OCI-LY1 (cell line): ENCODE results near the gene ALDH16A1.

Experiments
- H2AFZ ChIP-seq: fragments of 200-600 bp; sonication (generic), shearing (Covaris generic); 2 replicates; pipeline ENCODE4 v1.6.0; 2014; ENCODE audit warnings: antibody characterized with exemption, mild to moderate bottlenecking, low read length
- H3F3A ChIP-seq: fragments of 200-600 bp; sonication (generic), shearing (Covaris generic); 2 replicates; pipeline ENCODE4 v1.6.0; 2014; ENCODE audit warnings: mild to moderate bottlenecking, antibody characterized with exemption, low read length, moderate library complexity; ENCODE audit not compliant: insufficient read depth
- H3K27ac ChIP-seq: fragments of 200-600 bp; sonication (generic); 2 replicates; pipeline ENCODE4 v1.5.1; 2014; ENCODE audit warnings: low read length, mixed run types, mild to moderate bottlenecking, low read depth; ENCODE audit not compliant: poor library complexity, severe bottlenecking
- H3K27me3 ChIP-seq: fragments of 200-600 bp; sonication (generic); 2 replicates; pipeline ENCODE4 v1.6.0; 2014; ENCODE audit warnings: antibody characterized with exemption, mild to moderate bottlenecking, low read length, moderate library complexity; ENCODE audit not compliant: insufficient read depth
- H3K36me3 ChIP-seq: fragments of 200-600 bp; sonication (generic); 2 replicates; pipeline ENCODE4 v1.6.1; 2014; ENCODE audit warnings: mild to moderate bottlenecking, antibody characterized with exemption, low read length, moderate library complexity, mixed read lengths; ENCODE audit not compliant: insufficient read depth
- H3K4me1 ChIP-seq: fragments of 200-600 bp; sonication (generic); 2 replicates; pipeline ENCODE4 v1.5.1; 2014; ENCODE audit warnings: mild to moderate bottlenecking, low read length, moderate library complexity; ENCODE audit not compliant: insufficient read depth, severe bottlenecking
- H3K4me2 ChIP-seq: fragments of 200-600 bp; sonication (generic), shearing (Covaris generic); 2 replicates; pipeline ENCODE4 v1.6.1; 2014; ENCODE audit warnings: low read length
- H3K4me3 ChIP-seq: fragments of 200-600 bp; sonication (generic); 2 replicates; pipeline ENCODE4 v1.5.1; 2014; ENCODE audit warnings: low read length, low read depth, mild to moderate bottlenecking, mixed read lengths; ENCODE audit not compliant: poor library complexity, severe bottlenecking
- H3K79me2 ChIP-seq: fragments of 200-600 bp; shearing (Covaris generic); 2 replicates; pipeline ENCODE4 v1.6.1; 2016; ENCODE audit warnings: mixed run types, low read length, mixed read lengths; ENCODE audit not compliant: insufficient read depth
- H3K9ac ChIP-seq: fragments of 200-600 bp; sonication (generic), shearing (Covaris generic); 2 replicates; pipeline ENCODE4 v1.6.1; 2014; ENCODE audit warnings: mild to moderate bottlenecking, low read length, mixed read lengths
- H3K9me2 ChIP-seq: fragments of 200-600 bp; sonication (generic), shearing (Covaris generic); 2 replicates; pipeline ENCODE4 v1.6.1; 2014; ENCODE audit warnings: low read depth, mild to moderate bottlenecking, low read length, mixed read lengths
- H3K9me3 ChIP-seq: fragments of 200-600 bp; shearing (Covaris generic); 2 replicates; pipeline ENCODE4 v1.6.1; 2014; ENCODE audit warnings: low read length, mixed read lengths
- H4K20me1 ChIP-seq: fragments of 200-600 bp; sonication (generic), shearing (Covaris generic); 2 replicates; pipeline ENCODE4 v1.6.0; 2016; ENCODE audit warnings: mild to moderate bottlenecking, low read length; ENCODE audit not compliant: insufficient read depth
- CTCF ChIP-seq: fragments of 200-600 bp; sonication (generic), shearing (Covaris generic); IDR thresholded peaks from 2 replicates; pipeline ENCODE4 v1.5.1; 2017; ENCODE audit warnings: mild to moderate bottlenecking, antibody characterized with exemption, low read length, moderate library complexity, mixed read lengths
- EZH2 ChIP-seq: fragments of 200-600 bp; sonication (generic), shearing (Covaris generic); IDR thresholded peaks from 2 replicates; pipeline ENCODE4 v1.8.0; 2017; ENCODE audit warnings: borderline replicate concordance, mixed run types, mild to moderate bottlenecking, antibody characterized with exemption, low read length, moderate library complexity, mixed read lengths

The ALDH16A1 gene

GRCh38 chr19:49421878-49422202 is 31.2 kb upstream of the ALDH16A1 start:
- no peaks in the 10 kb centered on the region for H3K79me2 ChIP-seq
- H3K36me3 ChIP-seq: no peaks in the 10 kb centered on the region
- no peak overlapping the region for H3K9ac ChIP-seq
- no peaks in the 10 kb centered on the region for H3F3A ChIP-seq
- H3K9me2 ChIP-seq: no peaks in the 10 kb centered on the region
- peaks cover 15% of the 10 kb centered on the region for H3K27me3 ChIP-seq
- no peaks in the 10 kb centered on the region for H4K20me1 ChIP-seq
- no peak for TF ChIP-seq EZH2
- no peak for TF ChIP-seq CTCF
- no peak overlapping the region for H3K4me2 ChIP-seq
- H3K27ac ChIP-seq: no peak overlapping the region
- H2AFZ ChIP-seq: no peak overlapping the region
- H3K4me3 ChIP-seq: no peak overlapping the region
- H3K9me3 ChIP-seq: no peaks in the 10 kb centered on the region
- H3K4me1 ChIP-seq: peaks cover 4% of the 10 kb centered on the region

- H3K27me3 ChIP-seq: peaks cover 16% of the 10 kb centered on the region
- peak overlapping the region; percentile 39; the same call in 1 of the 2 replicates for H3K4me2 ChIP-seq
Measured at GRCh38 chr19:49422407-49423070, 30.5 kb upstream of the ALDH16A1 start.

GRCh38 chr19:49423071-49423984 is 29.7 kb upstream of the ALDH16A1 start, which contains the start of gene PTH2:
Gene PTH2, minus strand, starts transcription at chr19:49423441. Its CDS starts 102 bp downstream, at chr19:49423339.
- H3K9me3 ChIP-seq: no peaks in the 10 kb centered on the region
- no peak within 1 kb of the TSS for H3K9ac ChIP-seq
- peaks cover 13% of the 10 kb centered on the region for H3K4me1 ChIP-seq

More at GRCh38 chr19:49422407-49423070, 30.5 kb upstream of the ALDH16A1 start:
- H3K36me3 ChIP-seq: no peaks in the 10 kb centered on the region
- TF ChIP-seq CTCF (peak; percentile 38; the same call in 1 of the 2 replicates), EZH2 (no peak)
- no peaks in the 10 kb centered on the region for H3K79me2 ChIP-seq
- H3K9me2 ChIP-seq: no peaks in the 10 kb centered on the region
- peaks cover 5% of the 10 kb centered on the region for H3K4me1 ChIP-seq
- H3F3A ChIP-seq: no peaks in the 10 kb centered on the region
- H3K27ac ChIP-seq: no peak overlapping the region
- H3K9ac ChIP-seq: no peak overlapping the region
- no peak overlapping the region for H2AFZ ChIP-seq
- no peaks in the 10 kb centered on the region for H3K9me3 ChIP-seq
- no peaks in the 10 kb centered on the region for H4K20me1 ChIP-seq
- H3K4me3 ChIP-seq: peak overlapping the region; percentile 18

More at GRCh38 chr19:49423071-49423984, 29.7 kb upstream of the ALDH16A1 start, which contains the start of gene PTH2:
- Histone ChIP-seq H4K20me1 (no peaks in the 10 kb centered on the region), H3K36me3 (no peaks in the 10 kb centered on the region), H3K79me2 (no peaks in the 10 kb centered on the region), H3K27ac (no peak within 1 kb of the TSS), H3K4me3 (peak within 1 kb of the TSS; percentile 18), H3F3A (no peaks in the 10 kb centered on the region), H3K27me3 (peaks cover 20% of the 10 kb centered on the region), H3K9me2 (no peaks in the 10 kb centered on the region), H3K4me2 (peak within 1 kb of the TSS; percentile 39; the same call in 1 of the 2 replicates), H2AFZ (no peak within 1 kb of the TSS)
- TF ChIP-seq EZH2 (no peak), CTCF (no peak)
